Kidney (tissue), 14 donors: ENCODE data around the gene MRGPRE. TPM values are rescaled to one million over a fixed set of nuclear protein-coding genes. Genes with fewer than 3 reads are reported as not detected.

Source experiments
- DNase-seq, 5 donors: peaks; one replicate each; pipeline ENCODE4 v3.0.0-alpha.2; 2013 to 2020
- FAIRE-seq: peaks from 2 replicates; lab custom pipeline; 2012; peaks lifted over from hg19 to GRCh38; lab: Jason Lieb, UNC
- H3K27ac ChIP-seq, 2 donors: one replicate each; pipeline ENCODE4 v1.7.0; 2013; ENCODE audit warnings: low read depth in 2 of 2, low read length in 2 of 2, inconsistent platforms in 1 of 2
- H3K27me3 ChIP-seq: one replicate; pipeline ENCODE4 v1.7.1; 2013; ENCODE audit warnings: low read length, inconsistent platforms; ENCODE audit not compliant: control insufficient read depth, insufficient read depth
- H3K36me3 ChIP-seq, 3 donors: one replicate each; pipeline versions ENCODE4 v1.7.0 to v1.7.1; 2013; ENCODE audit warnings: low read length in 3 of 3, control low read depth in 1 of 3, inconsistent platforms in 1 of 3; ENCODE audit not compliant: insufficient read depth in 3 of 3, control insufficient read depth in 2 of 3
- H3K4me1 ChIP-seq, 3 donors: one replicate each; pipeline versions ENCODE4 v1.7.0 to v1.7.1; 2013; ENCODE audit warnings: low read length in 3 of 3, inconsistent platforms in 1 of 3, low read depth in 1 of 3; ENCODE audit not compliant: control insufficient read depth in 2 of 3, insufficient read depth in 2 of 3
- H3K4me3 ChIP-seq, 3 donors: one replicate each; pipeline versions ENCODE4 v1.7.0 to v1.8.1; 2013; ENCODE audit warnings: low read length in 3 of 3, control low read depth in 1 of 3, inconsistent platforms in 1 of 3
- H3K9ac ChIP-seq, 3 donors: one replicate each; pipeline versions ENCODE4 v1.7.0 to v1.7.1; 2013; ENCODE audit warnings: low read length in 3 of 3, control low read depth in 1 of 3, inconsistent platforms in 1 of 3
- H3K9me3 ChIP-seq, 3 donors: one replicate each; pipeline versions ENCODE4 v1.7.0 to v1.7.1; 2013; ENCODE audit warnings: low read length in 3 of 3, control low read depth in 1 of 3, inconsistent platforms in 1 of 3; ENCODE audit not compliant: control insufficient read depth in 2 of 3, insufficient read depth in 1 of 3
- CTCF ChIP-seq: IDR thresholded peaks from 3 replicates; pipeline ENCODE4 v1.5.1; 2012; ENCODE audit warnings: mild to moderate bottlenecking, moderate library complexity, borderline replicate concordance; ENCODE audit not compliant: insufficient read depth; ENCODE audit errors: extremely low read depth
- intact Hi-C: fragments of 100-400 bp; cut with DNase I; formaldehyde crosslinking; loops from one replicate; pipeline ENCODE4 v1.11.1; 2022
- polyA plus RNA-seq: library from polyadenylated mRNA; stranded (reverse); fragments of 350-450 nt; fragmentation: Illumina TruSeq; extraction: RNeasy Lipid Tissue Mini Kit (QIAGEN cat#74804); gene quantifications from one replicate; pipeline ENCODE4 v1.2.3, GENCODE V29; 2014; ENCODE audit warnings: low read depth, low replicate concordance; ENCODE audit not compliant: insufficient read depth
- total RNA-seq: library from RNA; stranded (reverse); fragmentation: NEBNext Ultra II Directional; extraction: Animal tissue kit (Norgen Biotek cat#: 25700); gene quantifications from one replicate; pipeline ENCODE4 v1.2.1, GENCODE V29; 2021
- donor health status: control.
- donor health status: control.
- donor health status: control.
- donor health status: control.
- donor health status: control.
- donor health status: DM: yes; HTN: yes; CAD: no.
- donor health status: Normal renal cell carcinoma (clear cell type).

MRGPRE gene
- total and polyA plus RNA-seq, 2 donors from 2014 or later, result 0.22 TPM; not detected in 1

GRCh38 chr11:3194016-3194816 is 38.0 kb downstream of the MRGPRE start:
- DNase-seq (no peak), FAIRE-seq (no peak)
- H3K27me3 ChIP-seq, result no peaks in the 10 kb centered on the region
- intact Hi-C loops, result no loop called here
- H3K4me1 ChIP-seq, result no peaks in the 10 kb centered on the region
- H3K9ac ChIP-seq, result no peak overlapping the region
- no peak overlapping the region for H3K4me3 ChIP-seq
- H3K9me3 ChIP-seq, result no peaks in the 10 kb centered on the region
- no peak overlapping the region for H3K27ac ChIP-seq
- H3K36me3 ChIP-seq, result no peaks in the 10 kb centered on the region
- TF ChIP-seq CTCF, result no peak

- intact Hi-C loops, result no loop called here
These were observed 38.7 kb downstream of the MRGPRE start for GRCh38 chr11:3193373-3194015.

DNA sequence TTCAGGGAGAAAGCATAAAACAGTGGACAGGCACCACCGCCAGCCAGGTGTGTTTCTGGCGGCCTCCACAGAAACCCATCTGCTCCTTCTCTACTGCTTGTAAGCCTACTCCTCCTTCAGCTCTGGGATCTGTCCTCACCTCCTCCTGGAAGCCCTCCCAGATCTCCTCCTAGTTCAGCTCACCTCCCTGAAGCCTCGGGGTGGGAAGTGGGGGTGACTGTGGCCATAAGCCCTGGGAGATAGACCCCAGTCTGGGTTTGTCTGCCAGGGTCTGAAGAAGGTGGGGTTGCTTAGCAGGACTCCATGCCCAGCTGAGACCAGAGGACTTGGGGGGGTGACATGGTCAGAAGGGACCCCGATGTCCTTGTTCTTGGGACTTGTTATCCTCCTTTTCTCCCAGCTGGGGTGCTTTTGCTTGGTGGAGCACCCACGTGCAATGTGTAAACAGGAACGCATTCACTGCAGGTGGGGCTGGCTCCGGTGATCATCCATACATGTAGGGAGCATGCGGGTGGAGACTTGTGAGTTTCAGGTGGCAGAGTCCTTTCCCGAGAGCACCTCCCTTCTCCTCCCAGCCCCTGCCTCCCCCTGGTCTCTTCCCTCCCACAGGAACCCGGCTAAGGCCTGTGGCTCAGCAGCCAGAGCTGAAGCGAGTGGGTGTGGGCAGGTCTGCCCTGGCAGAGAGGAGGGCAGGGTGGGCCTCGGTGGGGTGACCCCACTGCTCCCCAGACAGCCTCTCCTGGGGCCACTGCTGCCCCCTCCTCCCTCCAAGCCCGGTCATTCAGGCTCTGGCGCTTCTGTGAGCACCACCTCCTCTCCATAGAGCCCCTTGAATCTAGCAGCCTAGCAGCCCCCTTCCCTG is 39.5 kb downstream of the MRGPRE start:
- intact Hi-C loops, result no loop called here
- no peaks in the 10 kb centered on the region for H3K27me3 ChIP-seq
- no peaks in the 10 kb centered on the region for H3K4me1 ChIP-seq
- no peaks in the 10 kb centered on the region for H3K9me3 ChIP-seq
- H3K36me3 ChIP-seq, result no peaks in the 10 kb centered on the region
- no peak overlapping the region for H3K9ac ChIP-seq
- no peak for FAIRE-seq
- peak in 1 of 5 donors; percentile 21 for DNase-seq
- no peak overlapping the region for H3K27ac ChIP-seq
- TF ChIP-seq CTCF, result no peak
- H3K4me3 ChIP-seq, result no peak overlapping the region

More at GRCh38 chr11:3193373-3194015, 38.7 kb downstream of the MRGPRE start:
- TF ChIP-seq CTCF, result no peak
- Histone ChIP-seq H3K4me3 (no peak overlapping the region), H3K4me1 (no peaks in the 10 kb centered on the region), H3K27ac (no peak overlapping the region), H3K9ac (no peak overlapping the region), H3K9me3 (no peaks in the 10 kb centered on the region), H3K27me3 (no peaks in the 10 kb centered on the region), H3K36me3 (no peaks in the 10 kb centered on the region)
- FAIRE-seq (no peak), DNase-seq (no peak)
